ENCODE data around the gene POLR3E.

Gene POLR3E

DNA sequence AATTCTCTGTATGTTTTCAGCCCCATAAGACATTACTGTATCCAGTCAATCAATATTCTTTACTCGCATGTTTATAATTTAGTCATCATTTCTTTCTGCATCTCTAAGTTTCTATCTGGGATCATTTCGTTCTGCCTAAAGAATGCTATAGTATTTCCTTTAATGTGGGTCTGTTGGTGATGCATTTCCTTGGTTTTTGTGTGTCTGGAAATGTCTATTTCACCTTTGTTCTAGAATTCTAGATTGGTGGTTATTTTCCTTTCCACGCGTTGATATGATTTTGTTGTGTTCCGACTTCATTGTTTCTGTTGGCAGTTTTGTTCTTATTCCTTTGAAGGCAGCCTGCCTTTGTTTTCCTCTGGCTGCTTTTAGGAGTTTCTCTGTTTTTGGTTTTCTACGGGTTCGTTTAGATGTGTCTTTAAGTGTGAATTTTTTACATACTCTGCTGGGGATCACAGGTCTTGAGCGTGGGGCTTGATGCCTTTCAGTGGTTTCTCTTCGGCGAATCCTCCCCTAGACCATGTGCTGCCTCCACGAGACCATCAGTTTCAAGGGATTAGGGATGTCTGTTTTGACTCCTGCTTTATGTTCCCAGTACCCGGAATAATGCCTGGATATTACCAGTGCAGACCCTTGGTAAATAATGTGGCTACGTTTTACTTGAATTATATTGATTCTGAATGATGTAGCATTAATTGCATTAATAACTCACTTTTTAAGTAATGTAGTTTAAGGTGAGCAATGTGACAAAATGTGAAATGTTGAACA is 23.5 kb downstream of the POLR3E start:
- no peak overlapping the region for H3K27ac ChIP-seq

DNA sequence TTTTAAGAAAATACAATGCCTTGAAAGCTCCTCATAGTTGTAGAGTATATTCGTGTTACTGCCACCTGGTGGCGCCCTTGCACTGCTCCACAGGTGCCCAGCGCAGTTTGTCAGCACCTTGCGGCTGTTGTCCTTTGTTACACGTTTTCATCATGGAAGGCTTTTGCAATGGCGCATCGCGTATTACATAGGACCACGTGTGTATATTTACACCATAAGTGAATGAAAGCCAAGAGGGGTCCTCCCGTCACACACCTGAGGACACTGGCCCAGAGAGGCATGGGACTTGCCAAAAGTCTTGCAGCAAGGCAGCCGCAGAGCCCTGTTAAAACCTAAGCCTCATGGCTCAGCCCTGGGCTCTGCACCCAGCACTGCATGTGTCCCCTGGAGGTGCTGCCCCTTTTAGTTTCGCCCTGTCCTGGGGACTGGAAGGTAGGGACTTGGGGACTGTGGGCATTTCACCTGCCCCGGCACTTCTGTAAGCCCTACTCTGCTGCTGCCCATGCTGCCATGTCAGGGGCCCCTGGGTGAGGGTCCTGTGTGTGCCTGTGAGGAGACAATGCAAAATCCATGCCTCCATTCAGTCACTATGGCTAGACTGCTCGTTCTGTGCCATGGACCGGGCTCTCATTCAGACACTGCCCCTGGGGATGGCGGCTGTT is 24.3 kb downstream of the POLR3E start:
- TF ChIP-seq, protein P1, sequence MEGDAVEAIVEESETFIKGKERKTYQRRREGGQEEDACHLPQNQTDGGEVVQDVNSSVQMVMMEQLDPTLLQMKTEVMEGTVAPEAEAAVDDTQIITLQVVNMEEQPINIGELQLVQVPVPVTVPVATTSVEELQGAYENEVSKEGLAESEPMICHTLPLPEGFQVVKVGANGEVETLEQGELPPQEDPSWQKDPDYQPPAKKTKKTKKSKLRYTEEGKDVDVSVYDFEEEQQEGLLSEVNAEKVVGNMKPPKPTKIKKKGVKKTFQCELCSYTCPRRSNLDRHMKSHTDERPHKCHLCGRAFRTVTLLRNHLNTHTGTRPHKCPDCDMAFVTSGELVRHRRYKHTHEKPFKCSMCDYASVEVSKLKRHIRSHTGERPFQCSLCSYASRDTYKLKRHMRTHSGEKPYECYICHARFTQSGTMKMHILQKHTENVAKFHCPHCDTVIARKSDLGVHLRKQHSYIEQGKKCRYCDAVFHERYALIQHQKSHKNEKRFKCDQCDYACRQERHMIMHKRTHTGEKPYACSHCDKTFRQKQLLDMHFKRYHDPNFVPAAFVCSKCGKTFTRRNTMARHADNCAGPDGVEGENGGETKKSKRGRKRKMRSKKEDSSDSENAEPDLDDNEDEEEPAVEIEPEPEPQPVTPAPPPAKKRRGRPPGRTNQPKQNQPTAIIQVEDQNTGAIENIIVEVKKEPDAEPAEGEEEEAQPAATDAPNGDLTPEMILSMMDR (conservative IDR thresholded peaks at IDR 0.05) = peak; percentile 96
- TF ChIP-seq ZFX (IDR thresholded peaks at IDR 0.05) = no peak

More for the DNA sequence above, 23.5 kb downstream of the POLR3E start:
- no peak for TF ChIP-seq ZFX (IDR thresholded peaks at IDR 0.05)

DNA sequence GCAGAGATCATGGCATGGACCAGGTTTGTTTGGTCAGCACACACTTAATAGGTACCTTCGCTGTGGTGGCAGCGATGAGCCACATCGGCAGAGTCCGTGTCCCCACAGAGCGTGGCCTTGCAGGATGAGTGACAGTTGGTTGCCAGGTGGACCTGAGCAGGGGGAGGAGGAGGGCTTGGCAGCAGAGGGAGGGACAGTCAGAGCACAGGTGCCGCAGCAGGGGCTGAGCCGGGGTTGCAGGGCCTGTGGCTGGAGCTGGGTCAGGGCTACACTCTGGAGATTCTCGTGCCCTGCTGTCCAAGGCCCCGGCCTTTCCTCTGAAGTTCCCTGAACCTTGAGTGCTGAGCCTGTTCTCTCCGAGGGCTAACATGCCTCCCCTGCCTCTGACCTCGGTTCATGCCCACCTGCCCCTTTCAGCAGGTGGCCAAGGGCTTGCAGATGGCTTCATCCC is 24.8 kb downstream of the POLR3E start:
- TF ChIP-seq, protein P1 (conservative IDR thresholded peaks at IDR 0.05) = no peak
- no peak for TF ChIP-seq ZFX (IDR thresholded peaks at IDR 0.05)
- no peak overlapping the region for H3K27ac ChIP-seq

More for the DNA sequence above, 24.3 kb downstream of the POLR3E start:
- H3K27ac ChIP-seq = no peak overlapping the region

DNA sequence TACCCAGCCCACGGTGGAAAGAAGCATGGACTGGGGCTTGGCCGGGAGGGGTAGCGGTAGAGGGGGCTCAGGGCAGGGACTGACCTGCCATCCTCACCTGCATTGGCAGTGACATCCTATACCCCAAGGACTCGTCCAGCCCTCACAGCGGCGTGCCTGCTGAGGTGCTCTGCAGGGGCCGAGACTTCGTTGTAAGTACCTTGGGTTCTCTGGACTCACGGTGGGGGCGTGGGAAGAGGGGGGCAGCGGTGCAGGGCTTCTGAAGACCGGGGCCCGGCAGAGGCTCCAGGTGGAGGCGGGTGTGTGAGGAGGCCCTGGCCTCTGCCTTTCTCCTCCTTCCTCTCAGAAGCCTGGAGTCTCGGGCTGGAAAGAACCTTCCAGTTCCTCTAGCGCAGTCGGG is 25.5 kb downstream of the POLR3E start:
- H3K27ac ChIP-seq = no peak overlapping the region
- TF ChIP-seq, protein P1 (conservative IDR thresholded peaks at IDR 0.05) = no peak
- no peak for TF ChIP-seq ZFX (IDR thresholded peaks at IDR 0.05)

- TF ChIP-seq ZFX (IDR thresholded peaks at IDR 0.05) = no peak
- TF ChIP-seq, protein P1 (conservative IDR thresholded peaks at IDR 0.05) = no peak
- no peak overlapping the region for H3K27ac ChIP-seq
These were observed 26.2 kb downstream of the POLR3E start for GRCh38 chr16:22323173-22323958.

DNA sequence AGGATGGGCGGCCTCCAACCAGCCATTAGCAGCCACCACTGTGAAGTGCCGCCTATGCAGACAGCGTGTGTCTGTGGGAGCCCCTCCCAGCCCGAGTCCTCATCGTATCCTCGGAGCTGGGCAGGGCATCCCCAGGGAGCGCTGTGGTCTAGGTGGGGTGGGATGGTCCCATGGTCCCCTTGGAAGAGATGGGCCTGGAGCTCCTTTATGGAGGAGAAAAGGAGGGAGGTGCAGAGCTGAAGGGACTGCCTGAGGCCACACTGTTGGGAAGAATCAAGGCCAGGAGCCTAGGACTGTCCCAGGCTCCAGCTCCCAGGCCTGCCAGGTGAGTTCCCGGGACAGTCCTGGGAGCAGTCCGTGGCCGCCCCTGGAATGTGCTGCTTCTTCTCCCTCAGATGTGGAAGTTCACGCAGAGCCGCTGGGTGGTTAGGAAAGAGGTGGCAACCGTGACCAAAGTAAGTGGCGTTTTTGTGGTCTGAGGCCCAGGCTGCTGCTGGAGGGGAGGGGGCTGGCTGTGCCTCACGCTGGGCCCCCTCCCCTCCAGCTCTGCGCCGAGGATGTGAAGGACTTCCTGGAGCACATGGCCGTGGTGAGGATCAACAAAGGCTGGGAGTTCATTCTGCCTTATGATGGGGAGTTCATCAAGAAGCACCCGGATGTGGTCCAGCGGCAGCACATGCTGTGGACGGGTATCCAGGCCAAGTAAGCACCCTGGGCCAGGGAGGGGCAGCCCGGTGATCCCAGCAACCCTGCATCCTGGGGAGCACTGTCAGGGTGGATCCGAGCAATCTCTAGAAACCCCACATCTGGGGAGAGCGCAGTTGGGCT is 27.0 kb downstream of the POLR3E start:
- no peak overlapping the region for H3K27ac ChIP-seq
- TF ChIP-seq, protein P1 (conservative IDR thresholded peaks at IDR 0.05) = no peak
- no peak for TF ChIP-seq ZFX (IDR thresholded peaks at IDR 0.05)

All from C4-2B (cell line).